ENCODE data around the gene LMX1B.
"Not testable (repeated sequence)": the region's sequence is repeated elsewhere in the genome, so short reads cannot be mapped to it uniquely, and the experiment has no call there.

Gene LMX1B

GRCh38 chr9:126697330-126697729 is 83.6 kb downstream of the LMX1B start:
- no peak for DNase-seq

- no peak for DNase-seq
These were observed 84.5 kb downstream of the LMX1B start for GRCh38 chr9:126698251-126698650.

GRCh38 chr9:126698756-126699155 is 85.0 kb downstream of the LMX1B start:
- no peak for DNase-seq

- no peak for DNase-seq
These were observed 85.7 kb downstream of the LMX1B start for GRCh38 chr9:126699401-126699881.

- DNase-seq, result no peak
These were observed 86.6 kb downstream of the LMX1B start for GRCh38 chr9:126700296-126700695.

- DNase-seq, result no peak
These were observed 87.4 kb downstream of the LMX1B start for GRCh38 chr9:126700903-126701812.

- DNase-seq, result no peak
These were observed 88.0 kb downstream of the LMX1B start for GRCh38 chr9:126701813-126702140.

GRCh38 chr9:126702151-126703001 is 88.6 kb downstream of the LMX1B start:
- no peak for DNase-seq

- no peak for DNase-seq
These were observed 89.5 kb downstream of the LMX1B start for GRCh38 chr9:126703002-126703865.

- DNase-seq, result no peak
These were observed 90.1 kb downstream of the LMX1B start for GRCh38 chr9:126703866-126704156.

- peak; percentile 10 for DNase-seq
These were observed 90.6 kb downstream of the LMX1B start for GRCh38 chr9:126704157-126704891.

GRCh38 chr9:126704892-126705766 is 91.4 kb downstream of the LMX1B start:
- DNase-seq, result peak; percentile 53

GRCh38 chr9:126705767-126706697 is 92.3 kb downstream of the LMX1B start:
- DNase-seq, result peak; percentile 40

- DNase-seq, result no peak
These were observed 92.9 kb downstream of the LMX1B start for GRCh38 chr9:126706698-126707053.

GRCh38 chr9:126707083-126707482 is 93.4 kb downstream of the LMX1B start:
- no peak for DNase-seq

- not testable (repeated sequence) for DNase-seq
These were observed 94.0 kb downstream of the LMX1B start for GRCh38 chr9:126707712-126708111.

GRCh38 chr9:126708178-126708577 is 94.5 kb downstream of the LMX1B start:
- no peak for DNase-seq

- no peak for DNase-seq
These were observed 95.5 kb downstream of the LMX1B start for GRCh38 chr9:126709241-126709640.

GRCh38 chr9:126715382-126715781 is 101.7 kb downstream of the LMX1B start:
- DNase-seq, result no peak

GRCh38 chr9:126717441-126717840 is 103.7 kb downstream of the LMX1B start:
- DNase-seq, result not testable (repeated sequence)
